ENCODE data around the gene RIPK3.
A peak's percentile ranks its signal among the peaks of the same experiment; 100 is the strongest.

Gene RIPK3

GRCh38 chr14:24349742-24350141 lies 10.0 kb upstream of the RIPK3 start:
- no peak overlapping the region for H4K91ac ChIP-seq (ENCODE audit: low read depth, low read length)
- no CpG with 5 or more reads among the region's 5 CpGs for WGBS (ENCODE audit: extremely low coverage, insufficient coverage, insufficient read length)
- H2AFZ ChIP-seq (ENCODE audit: insufficient read depth, low read length, poor library complexity), result no peak overlapping the region
- no peak overlapping the region for H3K27ac ChIP-seq (ENCODE audit: low read depth, low read length)
- no peak overlapping the region for H4K8ac ChIP-seq (ENCODE audit: low read depth, low read length)
- H3K4ac ChIP-seq (ENCODE audit: low read depth, low read length), result no peak overlapping the region
- no peaks in the 10 kb centered on the region for H3K4me1 ChIP-seq (ENCODE audit: control insufficient read depth in 1 of 2, insufficient read depth in 2 of 2, low read length in 2 of 2)
- H2BK12ac ChIP-seq (ENCODE audit: low read length), result no peak overlapping the region
- H3K9me3 ChIP-seq (ENCODE audit: insufficient read depth, low read depth, low read length), result peaks cover 2% of the 10 kb centered on the region
- no peak overlapping the region for H2AK5ac ChIP-seq (ENCODE audit: low read length)
- H3K4me3 ChIP-seq (ENCODE audit: low read depth, low read length), result no peak overlapping the region
- peak overlapping the region; percentile 86 for H3K23ac ChIP-seq (ENCODE audit: low read length)
- no peak overlapping the region for H2BK120ac ChIP-seq (ENCODE audit: insufficient read depth, low read length, poor library complexity)
- H3K36me3 ChIP-seq (ENCODE audit: control insufficient read depth in 1 of 2, insufficient read depth in 2 of 2, low read length in 2 of 2), result no peaks in the 10 kb centered on the region
- no peaks in the 10 kb centered on the region for H3K79me1 ChIP-seq (ENCODE audit: low read length)
- H3K14ac ChIP-seq (ENCODE audit: low read length), result no peak overlapping the region
- H3K79me2 ChIP-seq (ENCODE audit: control insufficient read depth, insufficient read depth, low read length, poor library complexity), result no peaks in the 10 kb centered on the region
- no peak overlapping the region for H3K18ac ChIP-seq (ENCODE audit: low read length)
- H3K27me3 ChIP-seq (ENCODE audit: insufficient read depth, low read length), result peaks cover 5% of the 10 kb centered on the region
- no peak overlapping the region for H4K12ac ChIP-seq (ENCODE audit: low read depth, low read length)
- DNase-seq, result no peak
- no peak overlapping the region for H3K4me2 ChIP-seq (ENCODE audit: low read length)
- no peak overlapping the region for H2BK5ac ChIP-seq (ENCODE audit: low read depth, low read length, poor library complexity)
- H3K9ac ChIP-seq (ENCODE audit: low read length), result no peak overlapping the region

GRCh38 chr14:24348186-24348585 lies 8.4 kb upstream of the RIPK3 start:
- H3K4me3 ChIP-seq (ENCODE audit: low read depth, low read length), result no peak overlapping the region
- no peak overlapping the region for H4K8ac ChIP-seq (ENCODE audit: low read depth, low read length)
- no CpG with 5 or more reads among the region's 2 CpGs for WGBS (ENCODE audit: extremely low coverage, insufficient coverage, insufficient read length)
- no peak overlapping the region for H2AFZ ChIP-seq (ENCODE audit: insufficient read depth, low read length, poor library complexity)
- H3K4me2 ChIP-seq (ENCODE audit: low read length), result no peak overlapping the region
- H3K9me3 ChIP-seq (ENCODE audit: insufficient read depth, low read depth, low read length), result peaks cover 2% of the 10 kb centered on the region
- H4K91ac ChIP-seq (ENCODE audit: low read depth, low read length), result no peak overlapping the region
- no peak overlapping the region for H3K27ac ChIP-seq (ENCODE audit: low read depth, low read length)
- H3K9ac ChIP-seq (ENCODE audit: low read length), result no peak overlapping the region
- no peaks in the 10 kb centered on the region for H3K36me3 ChIP-seq (ENCODE audit: control insufficient read depth in 1 of 2, insufficient read depth in 2 of 2, low read length in 2 of 2)
- H3K4me1 ChIP-seq (ENCODE audit: control insufficient read depth in 1 of 2, insufficient read depth in 2 of 2, low read length in 2 of 2), result no peaks in the 10 kb centered on the region
- H3K4ac ChIP-seq (ENCODE audit: low read depth, low read length), result no peak overlapping the region
- no peak overlapping the region for H4K12ac ChIP-seq (ENCODE audit: low read depth, low read length)
- no peak overlapping the region for H3K23ac ChIP-seq (ENCODE audit: low read length)
- no peak overlapping the region for H3K14ac ChIP-seq (ENCODE audit: low read length)
- H3K79me2 ChIP-seq (ENCODE audit: control insufficient read depth, insufficient read depth, low read length, poor library complexity), result no peaks in the 10 kb centered on the region
- no peak overlapping the region for H2BK5ac ChIP-seq (ENCODE audit: low read depth, low read length, poor library complexity)
- H3K27me3 ChIP-seq (ENCODE audit: insufficient read depth, low read length), result peaks cover 5% of the 10 kb centered on the region
- no peak overlapping the region for H2AK5ac ChIP-seq (ENCODE audit: low read length)
- no peaks in the 10 kb centered on the region for H3K79me1 ChIP-seq (ENCODE audit: low read length)
- no peak overlapping the region for H2BK120ac ChIP-seq (ENCODE audit: insufficient read depth, low read length, poor library complexity)
- DNase-seq, result no peak
- no peak overlapping the region for H2BK12ac ChIP-seq (ENCODE audit: low read length)
- no peak overlapping the region for H3K18ac ChIP-seq (ENCODE audit: low read length)

GRCh38 chr14:24347134-24347533 lies 7.3 kb upstream of the RIPK3 start:
- H3K27ac ChIP-seq (ENCODE audit: low read depth, low read length), result no peak overlapping the region
- peaks cover 2% of the 10 kb centered on the region for H3K9me3 ChIP-seq (ENCODE audit: insufficient read depth, low read depth, low read length)
- H4K8ac ChIP-seq (ENCODE audit: low read depth, low read length), result no peak overlapping the region
- no peak overlapping the region for H3K4ac ChIP-seq (ENCODE audit: low read depth, low read length)
- no peaks in the 10 kb centered on the region for H3K4me1 ChIP-seq (ENCODE audit: control insufficient read depth in 1 of 2, insufficient read depth in 2 of 2, low read length in 2 of 2)
- H3K23ac ChIP-seq (ENCODE audit: low read length), result no peak overlapping the region
- H4K91ac ChIP-seq (ENCODE audit: low read depth, low read length), result no peak overlapping the region
- no peak overlapping the region for H2AFZ ChIP-seq (ENCODE audit: insufficient read depth, low read length, poor library complexity)
- no peak overlapping the region for H2BK12ac ChIP-seq (ENCODE audit: low read length)
- no peak overlapping the region for H3K4me2 ChIP-seq (ENCODE audit: low read length)
- H3K14ac ChIP-seq (ENCODE audit: low read length), result no peak overlapping the region
- H3K79me2 ChIP-seq (ENCODE audit: control insufficient read depth, insufficient read depth, low read length, poor library complexity), result no peaks in the 10 kb centered on the region
- no CpG with 5 or more reads among the region's 1 CpG for WGBS (ENCODE audit: extremely low coverage, insufficient coverage, insufficient read length)
- H3K4me3 ChIP-seq (ENCODE audit: low read depth, low read length), result no peak overlapping the region
- no peak overlapping the region for H3K18ac ChIP-seq (ENCODE audit: low read length)
- H2BK120ac ChIP-seq (ENCODE audit: insufficient read depth, low read length, poor library complexity), result no peak overlapping the region
- H3K27me3 ChIP-seq (ENCODE audit: insufficient read depth, low read length), result peaks cover 1% of the 10 kb centered on the region
- H3K9ac ChIP-seq (ENCODE audit: low read length), result no peak overlapping the region
- H4K12ac ChIP-seq (ENCODE audit: low read depth, low read length), result no peak overlapping the region
- no peak overlapping the region for H2AK5ac ChIP-seq (ENCODE audit: low read length)
- no peaks in the 10 kb centered on the region for H3K79me1 ChIP-seq (ENCODE audit: low read length)
- no peak for DNase-seq
- no peaks in the 10 kb centered on the region for H3K36me3 ChIP-seq (ENCODE audit: control insufficient read depth in 1 of 2, insufficient read depth in 2 of 2, low read length in 2 of 2)
- no peak overlapping the region for H2BK5ac ChIP-seq (ENCODE audit: low read depth, low read length, poor library complexity)

GRCh38 chr14:24343795-24344660 lies 4.2 kb upstream of the RIPK3 start:
- H3K4me1 ChIP-seq (ENCODE audit: control insufficient read depth in 1 of 2, insufficient read depth in 2 of 2, low read length in 2 of 2), result peaks cover 7 to 8% of the 10 kb centered on the region in 2 experiments
- H3K27ac ChIP-seq (ENCODE audit: low read depth, low read length), result no peak overlapping the region
- no peak overlapping the region for H3K4me2 ChIP-seq (ENCODE audit: low read length)
- H3K18ac ChIP-seq (ENCODE audit: low read length), result no peak overlapping the region
- H3K23ac ChIP-seq (ENCODE audit: low read length), result no peak overlapping the region
- H3K4me3 ChIP-seq (ENCODE audit: low read depth, low read length), result no peak overlapping the region
- H3K79me1 ChIP-seq (ENCODE audit: low read length), result no peaks in the 10 kb centered on the region
- no peak overlapping the region for H2BK12ac ChIP-seq (ENCODE audit: low read length)
- no peak overlapping the region for H4K91ac ChIP-seq (ENCODE audit: low read depth, low read length)
- H2AFZ ChIP-seq (ENCODE audit: insufficient read depth, low read length, poor library complexity), result no peak overlapping the region
- DNase-seq, result no peak
- no peak overlapping the region for H3K9ac ChIP-seq (ENCODE audit: low read length)
- no peaks in the 10 kb centered on the region for H3K36me3 ChIP-seq (ENCODE audit: control insufficient read depth in 1 of 2, insufficient read depth in 2 of 2, low read length in 2 of 2)
- peaks cover 24% of the 10 kb centered on the region for H3K27me3 ChIP-seq (ENCODE audit: insufficient read depth, low read length)
- no CpG with 5 or more reads among the region's 7 CpGs for WGBS (ENCODE audit: extremely low coverage, insufficient coverage, insufficient read length)
- no peak overlapping the region for H2BK5ac ChIP-seq (ENCODE audit: low read depth, low read length, poor library complexity)
- no peak overlapping the region for H2BK120ac ChIP-seq (ENCODE audit: insufficient read depth, low read length, poor library complexity)
- H4K12ac ChIP-seq (ENCODE audit: low read depth, low read length), result no peak overlapping the region
- no peak overlapping the region for H3K14ac ChIP-seq (ENCODE audit: low read length)
- peaks cover 6% of the 10 kb centered on the region for H3K9me3 ChIP-seq (ENCODE audit: insufficient read depth, low read depth, low read length)
- H2AK5ac ChIP-seq (ENCODE audit: low read length), result no peak overlapping the region
- no peak overlapping the region for H3K4ac ChIP-seq (ENCODE audit: low read depth, low read length)
- no peaks in the 10 kb centered on the region for H3K79me2 ChIP-seq (ENCODE audit: control insufficient read depth, insufficient read depth, low read length, poor library complexity)
- no peak overlapping the region for H4K8ac ChIP-seq (ENCODE audit: low read depth, low read length)
